ENCODE measurements around the gene L2HGDH. TPM values are rescaled to one million over a fixed set of nuclear protein-coding genes. Genes with fewer than 3 reads are reported as not detected.

Gene L2HGDH
- total RNA-seq, 1 experiment from 2014 or later = 16.9 TPM

DNA sequence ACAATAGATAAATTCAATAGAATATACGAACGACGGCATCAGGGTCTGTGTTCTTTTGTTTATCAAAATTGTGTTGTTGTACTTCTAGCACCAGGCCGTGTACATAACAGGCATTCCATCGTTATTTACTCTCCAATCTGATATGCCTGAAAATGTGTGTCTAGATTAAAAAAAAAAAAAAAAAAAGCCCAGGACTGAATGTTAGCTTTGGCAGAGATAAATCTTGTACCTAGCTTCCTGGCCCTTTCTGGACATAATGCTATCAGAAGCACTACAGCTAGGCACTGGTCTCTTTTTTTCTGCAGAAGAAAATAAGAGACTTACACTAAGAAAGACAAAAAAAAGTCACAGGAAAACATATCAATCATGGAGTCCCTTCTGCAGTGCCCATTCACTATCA lies 47.6 kb upstream of the L2HGDH start:
- intact Hi-C loops (cut with micrococcal nuclease) = no loop called here
- ChIA-PET POLR2A (no interaction called here), CTCF (no interaction called here), RAD21 (ENCODE audit: low non-redundant PET in 1 of 2, low total read pairs in 2 of 2, uncharacterized antibody in 2 of 2, unreplicated experiment in 2 of 2) (no interaction called here)
- H3K9me3 ChIP-seq (ENCODE audit: control insufficient read depth in 1 of 2, insufficient read depth in 1 of 2, low read depth in 1 of 2, low read length in 2 of 2) = no peaks in the 10 kb centered on the region
- H3K36me3 ChIP-seq (ENCODE audit: control insufficient read depth in 1 of 2, insufficient read depth in 2 of 2, low read length in 2 of 2) = no peaks in the 10 kb centered on the region
- no peak overlapping the region for H3K9ac ChIP-seq (ENCODE audit: low read length)
- H3K27me3 ChIP-seq (ENCODE audit: insufficient read depth, low read length) = no peaks in the 10 kb centered on the region
- DNase-seq (ENCODE audit: low read depth, low spot score) (no peak), ATAC-seq (no peak)
- H4K20me1 ChIP-seq (ENCODE audit: insufficient read depth) = no peaks in the 10 kb centered on the region
- H3K79me2 ChIP-seq (ENCODE audit: insufficient read depth, low read length) = no peaks in the 10 kb centered on the region
- no peak overlapping the region for H3K4me2 ChIP-seq (ENCODE audit: low read length)
- H3K4me1 ChIP-seq (ENCODE audit: control insufficient read depth in 1 of 2, insufficient read depth in 2 of 2, low read length in 2 of 2) = peaks cover 3 to 17% of the 10 kb centered on the region in 2 experiments
- no peaks in the 10 kb centered on the region for H3K9me2 ChIP-seq (ENCODE audit: insufficient read depth)
- H2AFZ ChIP-seq (ENCODE audit: low read depth, low read length, poor library complexity, severe bottlenecking) = no peak overlapping the region
- H3K4me3 ChIP-seq (replicated peaks in 1 of 2; ENCODE audit: low read depth in 1 of 2, low read length in 2 of 2) = no peak overlapping the region
- H3K27ac ChIP-seq (ENCODE audit: low read depth, low read length) = no peak overlapping the region
- TF ChIP-seq ZBTB33 (IDR thresholded peaks at IDR 0.05; ENCODE audit: extremely low read depth, insufficient replicate concordance, low read length) = no peak
- TF ChIP-seq JUND (IDR thresholded peaks at IDR 0.05) = no peak
- TF ChIP-seq SP1 (IDR thresholded peaks at IDR 0.05; ENCODE audit: low read depth) = no peak
- no peak for TF ChIP-seq RAD21 (IDR thresholded peaks at IDR 0.05; ENCODE audit: low read depth)
- no peak for TF ChIP-seq CTCF (IDR thresholded peaks at IDR 0.05 in 2 of 3, conservative IDR thresholded peaks at IDR 0.05 in 1 of 3; ENCODE audit: borderline replicate concordance in 1 of 3, insufficient read depth in 1 of 3, low read depth in 2 of 3, low read length in 2 of 3)
- no peak for TF ChIP-seq YY1 (IDR thresholded peaks at IDR 0.05; ENCODE audit: extremely low read depth, insufficient replicate concordance, low read depth, low read length)
- TF ChIP-seq ATF3 (IDR thresholded peaks at IDR 0.05) = no peak
- TF ChIP-seq CBX3 (IDR thresholded peaks at IDR 0.05; ENCODE audit: low read depth) = no peak
- TF ChIP-seq EZH2 (IDR thresholded peaks at IDR 0.05) = no peak
- no peak for TF ChIP-seq POLR2A (IDR thresholded peaks at IDR 0.05; ENCODE audit: borderline replicate concordance, extremely low read depth, insufficient read depth, insufficient read length)
- TF ChIP-seq EZH2phosphoT487 (IDR thresholded peaks at IDR 0.05; ENCODE audit: borderline replicate concordance) = no peak
- TF ChIP-seq ZNF274 (IDR thresholded peaks at IDR 0.05; ENCODE audit: low read depth, low read length) = no peak
- no peak for TF ChIP-seq ELF1 (IDR thresholded peaks at IDR 0.05; ENCODE audit: borderline replicate concordance, low read depth)
- no peak for TF ChIP-seq POLR2AphosphoS5 (IDR thresholded peaks at IDR 0.05; ENCODE audit: low read depth, low read length)
- no peak for TF ChIP-seq MAX (IDR thresholded peaks at IDR 0.05)
- no peak for TF ChIP-seq SRF (IDR thresholded peaks at IDR 0.05; ENCODE audit: low read depth)
- no peak for TF ChIP-seq EGR1 (IDR thresholded peaks at IDR 0.05; ENCODE audit: low read depth)
- no TSS peak for BruUV-seq (replicated peaks)

Data from HCT116 (cell line).